Measurements from ENCODE around the gene SUSD1.

DNA sequence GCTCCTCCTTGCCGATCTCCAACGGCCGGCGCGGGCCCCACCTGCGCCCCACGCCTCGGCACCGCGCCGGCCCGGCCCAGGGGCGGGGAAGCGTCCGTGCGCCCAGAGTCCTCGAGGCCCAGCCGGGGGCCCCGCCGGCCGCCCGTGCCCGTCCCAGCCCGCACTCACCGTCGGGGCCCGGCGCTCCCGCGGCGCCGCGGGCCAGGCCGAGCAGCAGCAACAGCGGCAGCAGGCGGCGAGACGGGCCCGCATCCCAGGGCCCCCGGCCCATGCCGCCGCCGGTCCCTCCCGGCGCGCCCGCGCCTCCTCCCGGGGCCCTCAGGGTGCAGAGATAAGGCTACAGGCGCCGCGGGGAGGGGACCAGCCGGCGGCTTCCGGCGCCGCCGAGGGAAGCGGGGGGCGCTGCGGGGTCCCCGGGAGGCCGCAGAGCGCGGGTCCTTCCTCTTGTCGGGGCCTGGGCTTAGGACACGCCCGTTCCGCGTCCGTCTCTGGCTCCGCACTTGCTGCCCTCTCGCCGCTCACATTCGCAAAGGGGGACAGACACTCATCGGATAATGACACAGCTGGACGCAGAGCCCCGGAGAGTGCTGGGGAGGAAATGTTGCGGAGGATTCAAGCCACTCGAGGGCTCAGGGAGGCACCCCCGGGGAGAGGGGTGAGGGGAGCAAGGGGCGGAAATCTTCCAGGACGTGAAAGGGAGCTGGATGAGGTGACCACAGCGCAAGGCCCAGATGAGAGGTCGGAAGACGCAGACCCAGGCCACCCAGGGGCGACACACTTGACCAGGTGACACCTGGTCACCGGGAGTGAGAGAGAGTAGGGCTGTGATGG is at the start of gene SUSD1:
- TF ChIP-seq USF1 (IDR thresholded peaks at IDR 0.05) (no peak), EP300 (IDR thresholded peaks at IDR 0.05; ENCODE audit: borderline replicate concordance) (no peak), RAD21 (IDR thresholded peaks at IDR 0.05; ENCODE audit: low read depth) (no peak), MAX (IDR thresholded peaks at IDR 0.05) (peak; percentile 5; the same call in 1 of the 2 replicates), TAF1 (IDR thresholded peaks at IDR 0.05; ENCODE audit: low read depth) (no peak), EGR1 (IDR thresholded peaks at IDR 0.05) (no peak), CEBPB (IDR thresholded peaks at IDR 0.05) (no peak), FOXM1 (IDR thresholded peaks at IDR 0.05; ENCODE audit: borderline replicate concordance, low read depth) (no peak), ZBTB7A (IDR thresholded peaks at IDR 0.05; ENCODE audit: low read depth) (peak; percentile 62; the same call in 1 of the 2 replicates), YY1 (IDR thresholded peaks at IDR 0.05; ENCODE audit: low read depth) (no peak), CREB1 (IDR thresholded peaks at IDR 0.05; ENCODE audit: low read depth) (no peak)
- TF ChIP-seq, protein P1, sequence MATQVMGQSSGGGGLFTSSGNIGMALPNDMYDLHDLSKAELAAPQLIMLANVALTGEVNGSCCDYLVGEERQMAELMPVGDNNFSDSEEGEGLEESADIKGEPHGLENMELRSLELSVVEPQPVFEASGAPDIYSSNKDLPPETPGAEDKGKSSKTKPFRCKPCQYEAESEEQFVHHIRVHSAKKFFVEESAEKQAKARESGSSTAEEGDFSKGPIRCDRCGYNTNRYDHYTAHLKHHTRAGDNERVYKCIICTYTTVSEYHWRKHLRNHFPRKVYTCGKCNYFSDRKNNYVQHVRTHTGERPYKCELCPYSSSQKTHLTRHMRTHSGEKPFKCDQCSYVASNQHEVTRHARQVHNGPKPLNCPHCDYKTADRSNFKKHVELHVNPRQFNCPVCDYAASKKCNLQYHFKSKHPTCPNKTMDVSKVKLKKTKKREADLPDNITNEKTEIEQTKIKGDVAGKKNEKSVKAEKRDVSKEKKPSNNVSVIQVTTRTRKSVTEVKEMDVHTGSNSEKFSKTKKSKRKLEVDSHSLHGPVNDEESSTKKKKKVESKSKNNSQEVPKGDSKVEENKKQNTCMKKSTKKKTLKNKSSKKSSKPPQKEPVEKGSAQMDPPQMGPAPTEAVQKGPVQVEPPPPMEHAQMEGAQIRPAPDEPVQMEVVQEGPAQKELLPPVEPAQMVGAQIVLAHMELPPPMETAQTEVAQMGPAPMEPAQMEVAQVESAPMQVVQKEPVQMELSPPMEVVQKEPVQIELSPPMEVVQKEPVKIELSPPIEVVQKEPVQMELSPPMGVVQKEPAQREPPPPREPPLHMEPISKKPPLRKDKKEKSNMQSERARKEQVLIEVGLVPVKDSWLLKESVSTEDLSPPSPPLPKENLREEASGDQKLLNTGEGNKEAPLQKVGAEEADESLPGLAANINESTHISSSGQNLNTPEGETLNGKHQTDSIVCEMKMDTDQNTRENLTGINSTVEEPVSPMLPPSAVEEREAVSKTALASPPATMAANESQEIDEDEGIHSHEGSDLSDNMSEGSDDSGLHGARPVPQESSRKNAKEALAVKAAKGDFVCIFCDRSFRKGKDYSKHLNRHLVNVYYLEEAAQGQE (IDR thresholded peaks at IDR 0.05; ENCODE audit: low read depth): no peak
